HepG2 (cell line): Measurements from ENCODE around the gene ARL8B. TPM values are rescaled to one million over a fixed set of nuclear protein-coding genes. Genes with fewer than 3 reads are reported as not detected.

ENCODE experiments used
- ARID5B ChIP-seq: IDR thresholded peaks from 2 replicates; pipeline ENCODE4 v1.4.0; 2020; ENCODE audit warnings: mild to moderate bottlenecking, missing genetic modification reagents
- CTCF ChIP-seq: sonication (generic); formaldehyde crosslinking; IDR thresholded peaks from 2 replicates; pipeline ENCODE4 v1.5.0; 2020; ENCODE audit warnings: mild to moderate bottlenecking, missing genetic modification reagents, moderate library complexity
- DRAP1 ChIP-seq: IDR thresholded peaks from 2 replicates; pipeline ENCODE4 v1.6.1; 2016; ENCODE audit warnings: missing genetic modification reagents, missing compliant biosample characterization
- PRDM10 ChIP-seq: sonication (generic); formaldehyde crosslinking; IDR thresholded peaks from 2 replicates; pipeline ENCODE4 v1.4.0; 2020; ENCODE audit warnings: low read depth, missing genetic modification reagents
- RXRA ChIP-seq: sonication (generic); formaldehyde crosslinking; IDR thresholded peaks from 2 replicates; pipeline ENCODE4 v1.5.1; 2020; ENCODE audit warnings: missing genetic modification reagents
- TMF1 ChIP-seq: sonication (generic); formaldehyde crosslinking; IDR thresholded peaks from 2 replicates; pipeline ENCODE4 v1.8.1; 2022; ENCODE audit warnings: low read depth, missing genetic modification reagents
- ZNF318 ChIP-seq: sonication (generic); formaldehyde crosslinking; IDR thresholded peaks from 2 replicates; pipeline ENCODE4 v1.4.0; 2020; ENCODE audit warnings: mild to moderate bottlenecking, missing genetic modification reagents
- ZNF580 ChIP-seq: IDR thresholded peaks from 2 replicates; pipeline ENCODE4 v1.6.1; 2016; ENCODE audit warnings: low read depth, borderline replicate concordance
- polyA plus RNA-seq, 8 experiments: library from polyadenylated mRNA; depleted of rRNA in 3 of 8; stranded (reverse) in 7 of 8; unstranded in 1 of 8; fragments of >200 nt; fragmentation: Illumina TruSeq in 4 of 8; extraction: Trizol in 4 of 8; gene quantifications; 2 replicates each; pipeline versions ENCODE4 v1.2.1 to v1.2.3, GENCODE V29; 2011 to 2016; ENCODE audit warnings: low read depth in 4 of 8, missing spikeins in 1 of 8, mixed read lengths in 1 of 8; ENCODE audit not compliant: insufficient read depth in 1 of 8
- total RNA-seq, 5 experiments: library from RNA; depleted of rRNA; stranded (reverse); fragments of >200 nt; fragmentation: Illumina TruSeq; extraction: Trizol; gene quantifications; 2 replicates each; pipeline ENCODE4 v1.2.3, GENCODE V29; 2016; ENCODE audit warnings: low read depth in 1 of 5

The ARL8B gene
- total and polyA plus RNA-seq, 2 of the 13 experiments (the other 11 are each of a cell fraction or from before 2014, with no cell fraction given) = 23.5 to 30.4 TPM

GRCh38 chr3:5188419-5189221 is 66.5 kb downstream of the ARL8B start (continued):
- TF ChIP-seq CTCF (CRISPR knock-in tag) (peak; percentile 31), ZNF580 (0 out of 2 replicates have a peak, but pooled peaks have one; percentile 56), ARID5B (CRISPR knock-in tag) (peak; percentile 85), ZNF318 (CRISPR knock-in tag) (no peak), TMF1 (CRISPR knock-in tag) (no peak), RXRA (CRISPR knock-in tag) (peak; percentile 63; the same call in 1 of the 2 replicates), PRDM10 (CRISPR knock-in tag) (peak; percentile 63; the same call in 1 of the 2 replicates), DRAP1 (CRISPR knock-in tag) (0 out of 2 replicates have a peak, but pooled peaks have one; percentile 19)
